Measurements from ENCODE around the gene IMPA2.

The IMPA2 gene

DNA sequence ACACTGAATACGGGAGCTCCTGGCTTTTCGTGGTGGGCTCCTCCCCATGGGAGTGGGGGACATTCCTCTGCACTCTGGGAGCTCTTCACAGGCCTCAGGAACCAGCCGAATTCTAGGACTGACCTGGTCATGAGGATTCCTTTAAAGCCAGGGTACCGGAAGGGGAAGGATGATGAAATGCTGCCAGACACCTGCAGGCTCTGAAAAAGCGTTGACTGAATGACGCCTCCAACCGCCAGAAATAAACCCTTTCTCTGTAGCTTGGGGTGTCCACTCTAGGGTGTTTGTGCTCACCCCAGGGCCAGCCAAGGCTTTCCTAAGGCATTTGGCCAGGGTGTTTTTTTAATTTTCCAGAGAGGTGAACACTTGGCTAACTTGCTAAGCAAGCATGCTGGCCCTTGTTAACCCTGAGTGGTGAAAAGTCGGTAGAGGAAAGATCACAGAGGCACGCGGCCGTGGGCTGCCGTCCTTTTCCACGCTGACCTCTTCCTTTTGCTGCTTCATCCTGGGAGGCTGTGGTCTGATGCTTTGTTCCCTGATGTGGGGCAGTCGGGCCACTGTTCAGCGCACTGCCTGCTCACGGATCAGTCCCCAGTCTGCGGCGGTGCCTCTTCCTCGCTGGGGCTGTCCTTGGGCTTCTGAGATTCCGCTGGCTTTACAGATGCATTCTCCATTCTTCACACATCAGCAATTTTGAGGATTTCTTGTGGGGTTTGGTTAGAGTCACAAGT is 32.0 kb downstream of the IMPA2 start:
- Histone ChIP-seq H3F3A (ENCODE audit: control insufficient read depth, insufficient read depth) (no peaks in the 10 kb centered on the region), H3K27me3 (ENCODE audit: control insufficient read depth, low read length) (no peaks in the 10 kb centered on the region), H3K79me2 (ENCODE audit: control insufficient read depth, low read length) (no peaks in the 10 kb centered on the region), H3K36me3 (ENCODE audit: control insufficient read depth, low read length) (no peaks in the 10 kb centered on the region), H3K4me2 (ENCODE audit: low read length) (no peak overlapping the region), H3K9me2 (replicated peaks; ENCODE audit: control insufficient read depth, low read length) (no peaks in the 10 kb centered on the region), H3K27ac (ENCODE audit: low read depth, low read length) (no peak overlapping the region), H3K9me3 (ENCODE audit: control insufficient read depth, insufficient read depth, low read length) (no peaks in the 10 kb centered on the region), H3K4me3 (ENCODE audit: low read length) (no peak overlapping the region), H4K20me1 (ENCODE audit: control insufficient read depth, insufficient read depth, low read depth, low read length) (no peaks in the 10 kb centered on the region), H3K4me1 (ENCODE audit: control insufficient read depth, low read length) (no peaks in the 10 kb centered on the region)
- TF ChIP-seq EZH2phosphoT487 (IDR thresholded peaks at IDR 0.05; ENCODE audit: borderline replicate concordance, low read length) = no peak
- TF ChIP-seq, protein P1, sequence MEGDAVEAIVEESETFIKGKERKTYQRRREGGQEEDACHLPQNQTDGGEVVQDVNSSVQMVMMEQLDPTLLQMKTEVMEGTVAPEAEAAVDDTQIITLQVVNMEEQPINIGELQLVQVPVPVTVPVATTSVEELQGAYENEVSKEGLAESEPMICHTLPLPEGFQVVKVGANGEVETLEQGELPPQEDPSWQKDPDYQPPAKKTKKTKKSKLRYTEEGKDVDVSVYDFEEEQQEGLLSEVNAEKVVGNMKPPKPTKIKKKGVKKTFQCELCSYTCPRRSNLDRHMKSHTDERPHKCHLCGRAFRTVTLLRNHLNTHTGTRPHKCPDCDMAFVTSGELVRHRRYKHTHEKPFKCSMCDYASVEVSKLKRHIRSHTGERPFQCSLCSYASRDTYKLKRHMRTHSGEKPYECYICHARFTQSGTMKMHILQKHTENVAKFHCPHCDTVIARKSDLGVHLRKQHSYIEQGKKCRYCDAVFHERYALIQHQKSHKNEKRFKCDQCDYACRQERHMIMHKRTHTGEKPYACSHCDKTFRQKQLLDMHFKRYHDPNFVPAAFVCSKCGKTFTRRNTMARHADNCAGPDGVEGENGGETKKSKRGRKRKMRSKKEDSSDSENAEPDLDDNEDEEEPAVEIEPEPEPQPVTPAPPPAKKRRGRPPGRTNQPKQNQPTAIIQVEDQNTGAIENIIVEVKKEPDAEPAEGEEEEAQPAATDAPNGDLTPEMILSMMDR (IDR thresholded peaks at IDR 0.05; ENCODE audit: low read depth, low read length, poor library complexity, severe bottlenecking) = no peak

GRCh38 chr18:12014086-12014485 is 32.8 kb downstream of the IMPA2 start:
- H3K79me2 ChIP-seq (ENCODE audit: control insufficient read depth, low read length) = no peaks in the 10 kb centered on the region
- no peaks in the 10 kb centered on the region for H3K9me3 ChIP-seq (ENCODE audit: control insufficient read depth, insufficient read depth, low read length)
- H3K27me3 ChIP-seq (ENCODE audit: control insufficient read depth, low read length) = no peaks in the 10 kb centered on the region
- no peaks in the 10 kb centered on the region for H3K4me1 ChIP-seq (ENCODE audit: control insufficient read depth, low read length)
- no peaks in the 10 kb centered on the region for H3K36me3 ChIP-seq (ENCODE audit: control insufficient read depth, low read length)
- no peaks in the 10 kb centered on the region for H4K20me1 ChIP-seq (ENCODE audit: control insufficient read depth, insufficient read depth, low read depth, low read length)
- H3F3A ChIP-seq (ENCODE audit: control insufficient read depth, insufficient read depth) = no peaks in the 10 kb centered on the region
- no peak for TF ChIP-seq EZH2phosphoT487 (IDR thresholded peaks at IDR 0.05; ENCODE audit: borderline replicate concordance, low read length)
- TF ChIP-seq, protein P1 (IDR thresholded peaks at IDR 0.05; ENCODE audit: low read depth, low read length, poor library complexity, severe bottlenecking) = no peak
- H3K4me2 ChIP-seq (ENCODE audit: low read length) = no peak overlapping the region
- H3K27ac ChIP-seq (ENCODE audit: low read depth, low read length) = no peak overlapping the region
- H3K9me2 ChIP-seq (replicated peaks; ENCODE audit: control insufficient read depth, low read length) = no peaks in the 10 kb centered on the region
- no peak overlapping the region for H3K4me3 ChIP-seq (ENCODE audit: low read length)

DNA sequence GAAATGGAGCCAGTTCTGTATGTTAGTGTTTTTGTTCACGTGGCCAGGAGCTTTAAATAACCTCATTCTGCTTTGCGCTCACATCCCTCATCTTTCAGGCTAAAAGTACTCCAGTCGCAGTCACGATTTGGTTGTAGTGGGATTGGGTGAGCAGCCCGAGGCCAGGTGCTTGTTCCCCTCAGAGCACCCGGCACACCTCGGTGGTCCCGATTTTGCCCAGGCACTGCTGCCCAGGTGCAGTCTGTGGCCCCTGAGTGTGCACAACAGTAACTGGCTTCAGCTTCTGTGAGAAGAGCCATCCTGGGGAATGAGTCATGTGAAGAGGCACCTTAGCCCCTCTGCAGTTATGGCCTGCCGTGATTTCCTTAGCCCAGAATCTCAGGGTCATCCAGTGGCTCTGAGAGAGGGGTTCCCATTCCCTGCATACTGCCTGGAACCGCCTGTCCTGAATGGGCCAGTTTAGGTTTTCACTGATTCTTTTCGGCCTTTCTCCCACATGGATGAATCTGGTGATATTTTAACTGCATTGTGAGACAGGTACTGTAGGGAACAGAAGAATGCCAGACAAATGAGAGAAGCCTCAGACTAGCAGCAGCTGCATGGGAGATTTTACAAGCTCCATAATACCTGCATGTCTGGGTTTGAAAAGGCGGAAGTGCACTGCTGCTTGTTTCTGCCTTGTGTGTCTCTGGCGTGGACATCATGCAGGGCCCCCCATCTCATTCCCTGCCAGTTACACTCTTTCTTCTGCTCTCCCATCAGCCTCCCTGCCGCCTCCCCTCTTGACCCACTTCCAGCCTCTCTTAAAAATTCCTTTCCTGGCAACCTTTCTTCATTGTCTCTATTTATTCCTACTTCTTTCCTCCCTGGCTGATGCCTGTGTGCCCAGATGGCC is 33.5 kb downstream of the IMPA2 start:
- no peaks in the 10 kb centered on the region for H4K20me1 ChIP-seq (ENCODE audit: control insufficient read depth, insufficient read depth, low read depth, low read length)
- H3K36me3 ChIP-seq (ENCODE audit: control insufficient read depth, low read length) = no peaks in the 10 kb centered on the region
- no peaks in the 10 kb centered on the region for H3F3A ChIP-seq (ENCODE audit: control insufficient read depth, insufficient read depth)
- no peaks in the 10 kb centered on the region for H3K9me3 ChIP-seq (ENCODE audit: control insufficient read depth, insufficient read depth, low read length)
- H3K79me2 ChIP-seq (ENCODE audit: control insufficient read depth, low read length) = no peaks in the 10 kb centered on the region
- H3K27me3 ChIP-seq (ENCODE audit: control insufficient read depth, low read length) = no peaks in the 10 kb centered on the region
- H3K27ac ChIP-seq (ENCODE audit: low read depth, low read length) = no peak overlapping the region
- H3K9me2 ChIP-seq (replicated peaks; ENCODE audit: control insufficient read depth, low read length) = no peaks in the 10 kb centered on the region
- no peak for TF ChIP-seq EZH2phosphoT487 (IDR thresholded peaks at IDR 0.05; ENCODE audit: borderline replicate concordance, low read length)
- TF ChIP-seq, protein P1 (IDR thresholded peaks at IDR 0.05; ENCODE audit: low read depth, low read length, poor library complexity, severe bottlenecking) = no peak
- no peaks in the 10 kb centered on the region for H3K4me1 ChIP-seq (ENCODE audit: control insufficient read depth, low read length)
- H3K4me2 ChIP-seq (ENCODE audit: low read length) = no peak overlapping the region
- no peak overlapping the region for H3K4me3 ChIP-seq (ENCODE audit: low read length)

Measured in DOHH2 (cell line).